SU-DHL-6 (cell line): Measurements from ENCODE around the gene CREG1.

Experiments used
- CTCF ChIP-seq: fragments of 200-600 bp; sonication (generic); IDR thresholded peaks from one replicate; pipeline ENCODE4 v1.5.1; 2017; ENCODE audit warnings: antibody characterized with exemption, mild to moderate bottlenecking, low read length, moderate library complexity; ENCODE audit not compliant: insufficient read depth, poor library complexity, severe bottlenecking
- EZH2phosphoT487 ChIP-seq: fragments of 200-600 bp; sonication (generic), shearing (Covaris generic); conservative IDR thresholded peaks from 2 replicates; pipeline ENCODE4 v1.6.1; 2018; ENCODE audit warnings: mild to moderate bottlenecking, antibody characterized with exemption, low read length, moderate library complexity, mixed read lengths

GRCh38 chr1:167514288-167514687 is 39.3 kb downstream of the CREG1 start:
- TF ChIP-seq CTCF (no peak), EZH2phosphoT487 (no peak)
